NB4 (cell line): ENCODE results near the gene USH2A.

ENCODE experiments used
- DNase-seq: peaks from one replicate; pipeline ENCODE4 v3.0.0; 2010; ENCODE audit warnings: low read depth
- H3K4me3 ChIP-seq: one replicate; pipeline ENCODE4 v1.5.1; 2011; ENCODE audit warnings: mild to moderate bottlenecking, low read depth, low read length, moderate library complexity
- MYC ChIP-seq: IDR thresholded peaks from 2 replicates; pipeline ENCODE4 v1.6.1; 2011; ENCODE audit warnings: low read depth, low read length
- POLR2A ChIP-seq: IDR thresholded peaks from 2 replicates; pipeline ENCODE4 v1.6.1; 2011; ENCODE audit warnings: mild to moderate bottlenecking; ENCODE audit not compliant: insufficient read length; ENCODE audit errors: extremely low read depth
- TF ChIP-seq, protein P1 (sequence below): IDR thresholded peaks from one replicate; pipeline ENCODE4 v1.5.1; 2012; ENCODE audit warnings: low read depth, low read length
- TF ChIP-seq, protein P2 (sequence below): IDR thresholded peaks from 2 replicates; pipeline ENCODE4 v1.6.1; 2011; ENCODE audit warnings: low read depth, low read length

The USH2A gene

GRCh38 chr1:216183007-216183406 is 240.2 kb downstream of the USH2A start:
- H3K4me3 ChIP-seq, result no peak overlapping the region
- TF ChIP-seq, protein P1, sequence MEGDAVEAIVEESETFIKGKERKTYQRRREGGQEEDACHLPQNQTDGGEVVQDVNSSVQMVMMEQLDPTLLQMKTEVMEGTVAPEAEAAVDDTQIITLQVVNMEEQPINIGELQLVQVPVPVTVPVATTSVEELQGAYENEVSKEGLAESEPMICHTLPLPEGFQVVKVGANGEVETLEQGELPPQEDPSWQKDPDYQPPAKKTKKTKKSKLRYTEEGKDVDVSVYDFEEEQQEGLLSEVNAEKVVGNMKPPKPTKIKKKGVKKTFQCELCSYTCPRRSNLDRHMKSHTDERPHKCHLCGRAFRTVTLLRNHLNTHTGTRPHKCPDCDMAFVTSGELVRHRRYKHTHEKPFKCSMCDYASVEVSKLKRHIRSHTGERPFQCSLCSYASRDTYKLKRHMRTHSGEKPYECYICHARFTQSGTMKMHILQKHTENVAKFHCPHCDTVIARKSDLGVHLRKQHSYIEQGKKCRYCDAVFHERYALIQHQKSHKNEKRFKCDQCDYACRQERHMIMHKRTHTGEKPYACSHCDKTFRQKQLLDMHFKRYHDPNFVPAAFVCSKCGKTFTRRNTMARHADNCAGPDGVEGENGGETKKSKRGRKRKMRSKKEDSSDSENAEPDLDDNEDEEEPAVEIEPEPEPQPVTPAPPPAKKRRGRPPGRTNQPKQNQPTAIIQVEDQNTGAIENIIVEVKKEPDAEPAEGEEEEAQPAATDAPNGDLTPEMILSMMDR, result no peak
- no peak for TF ChIP-seq MYC
- TF ChIP-seq, protein P2, sequence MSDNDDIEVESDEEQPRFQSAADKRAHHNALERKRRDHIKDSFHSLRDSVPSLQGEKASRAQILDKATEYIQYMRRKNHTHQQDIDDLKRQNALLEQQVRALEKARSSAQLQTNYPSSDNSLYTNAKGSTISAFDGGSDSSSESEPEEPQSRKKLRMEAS, result no peak
- TF ChIP-seq POLR2A, result no peak
- no peak for DNase-seq

DNA sequence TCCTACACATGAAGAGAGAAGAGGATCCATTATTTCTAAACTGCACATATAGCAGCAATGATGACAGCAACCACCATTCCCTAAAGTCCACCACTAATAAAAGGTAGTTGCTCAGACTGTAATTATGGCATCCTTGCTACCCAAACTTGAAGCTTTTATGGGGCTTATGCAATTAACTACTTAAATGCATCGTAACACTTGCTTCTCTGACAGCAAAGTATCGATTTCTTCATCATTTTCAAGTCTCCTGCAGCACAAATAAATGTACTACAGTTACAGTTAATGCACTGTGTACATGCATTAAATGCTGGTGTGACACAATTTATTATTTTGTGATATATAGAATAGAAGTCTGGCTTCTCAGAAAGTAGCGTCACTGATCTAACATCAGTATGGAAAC is 241.7 kb downstream of the USH2A start:
- DNase-seq, result no peak
- no peak overlapping the region for H3K4me3 ChIP-seq
- TF ChIP-seq POLR2A (no peak), MYC (no peak)
- TF ChIP-seq, protein P2, result no peak
- TF ChIP-seq, protein P1, result no peak

DNA sequence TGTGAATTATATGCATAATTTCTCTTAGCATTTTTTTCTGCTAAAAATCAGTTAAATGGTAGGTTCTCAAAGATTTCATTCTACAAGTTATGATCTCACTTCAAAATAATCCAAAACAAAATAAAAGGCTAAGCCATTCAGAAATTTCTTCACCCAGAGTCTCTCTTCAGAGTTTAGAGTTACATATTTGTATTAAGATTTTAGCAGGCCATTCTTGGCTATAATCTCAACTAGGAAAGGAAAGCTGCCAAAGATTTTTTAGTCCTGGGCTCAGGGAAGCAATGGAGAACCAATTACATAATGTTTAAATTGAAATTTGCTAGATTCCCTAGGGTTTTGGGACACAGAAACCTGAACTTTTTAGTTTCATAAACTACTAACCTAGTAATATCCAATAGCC is 245.0 kb downstream of the USH2A start:
- DNase-seq, result no peak
- TF ChIP-seq POLR2A, result no peak
- TF ChIP-seq, protein P1, result no peak
- TF ChIP-seq MYC, result no peak
- TF ChIP-seq, protein P2, result no peak

GRCh38 chr1:216176970-216177369 is 246.3 kb downstream of the USH2A start:
- H3K4me3 ChIP-seq, result no peak overlapping the region
- no peak for DNase-seq
- TF ChIP-seq, protein P1, result no peak
- TF ChIP-seq, protein P2, result no peak
- no peak for TF ChIP-seq MYC
- no peak for TF ChIP-seq POLR2A

More for the DNA sequence above, 245.0 kb downstream of the USH2A start:
- H3K4me3 ChIP-seq, result no peak overlapping the region

DNA sequence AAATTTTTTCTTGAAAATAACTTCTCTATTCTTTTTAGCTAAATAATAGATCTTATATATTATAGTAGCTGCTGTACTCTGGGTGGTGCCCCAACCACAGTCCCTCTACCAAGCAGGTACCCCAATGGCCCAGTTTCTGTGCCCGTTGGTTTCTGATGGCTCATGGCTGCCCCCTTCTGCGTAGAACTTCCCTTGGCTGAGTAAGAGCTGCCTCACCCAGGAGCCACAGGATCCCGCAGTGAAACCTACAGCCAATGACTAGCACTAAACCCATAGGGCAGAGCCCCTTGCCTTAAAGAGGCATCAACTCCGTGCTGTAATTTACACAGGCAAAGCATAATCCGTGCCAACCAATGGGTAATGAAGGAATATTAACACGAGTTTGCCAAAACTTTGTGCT is 247.5 kb downstream of the USH2A start:
- no peak overlapping the region for H3K4me3 ChIP-seq
- TF ChIP-seq POLR2A (no peak), MYC (no peak)
- TF ChIP-seq, protein P1, result no peak
- TF ChIP-seq, protein P2, result no peak
- DNase-seq, result peak; percentile 4

DNA sequence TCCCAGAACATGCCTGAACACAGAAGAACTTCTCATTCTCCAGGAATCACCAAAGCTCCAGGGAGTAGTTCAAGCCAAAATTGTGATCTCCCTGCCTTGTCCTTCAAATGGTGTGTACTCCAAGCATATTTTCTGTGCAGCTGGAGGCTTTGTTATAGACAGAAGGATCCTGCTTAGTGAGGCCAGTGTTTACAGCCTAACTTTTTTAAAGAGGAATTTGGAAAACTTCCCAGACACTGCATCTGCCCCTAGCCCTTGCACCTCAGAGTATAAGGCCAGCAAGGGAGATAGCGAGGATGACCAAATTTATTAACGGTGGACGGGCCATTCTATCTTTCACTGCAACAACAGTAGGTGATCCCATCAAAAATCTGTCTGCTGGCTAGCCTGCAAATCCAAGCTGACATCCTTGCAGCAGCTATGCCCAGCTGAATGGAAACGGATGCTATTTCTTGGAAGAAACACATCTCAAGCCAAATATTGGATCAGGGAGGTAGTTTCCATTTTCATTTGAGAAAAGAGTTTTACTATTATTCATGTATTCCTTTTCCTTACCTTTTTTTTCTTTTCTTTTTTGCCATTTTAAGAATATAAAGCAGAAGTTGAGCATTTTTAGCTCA is 249.8 kb downstream of the USH2A start:
- TF ChIP-seq POLR2A, result no peak
- DNase-seq, result no peak
- no peak overlapping the region for H3K4me3 ChIP-seq
